Neuronal stem cell (in vitro differentiated cells): ENCODE results near the gene THSD4.

ENCODE experiments used
- DNase-seq: peaks from one replicate; pipeline ENCODE4 v3.0.0-alpha.2; 2013; ENCODE audit warnings: low spot score
- H2AFZ ChIP-seq: one replicate; pipeline ENCODE4 v1.6.1; 2013; ENCODE audit warnings: mild to moderate bottlenecking, low read length, inconsistent platforms
- H2AK5ac ChIP-seq: 2 replicates; pipeline ENCODE4 v1.6.1; 2013; ENCODE audit warnings: low read depth, mild to moderate bottlenecking, inconsistent platforms, low read length, moderate library complexity, mixed read lengths
- H2BK120ac ChIP-seq: 2 replicates; pipeline ENCODE4 v1.6.1; 2013; ENCODE audit warnings: low read depth, mild to moderate bottlenecking, inconsistent platforms, low read length, moderate library complexity, mixed read lengths
- H2BK12ac ChIP-seq: one replicate; pipeline ENCODE4 v1.6.1; 2013; ENCODE audit warnings: low read length, inconsistent platforms
- H2BK15ac ChIP-seq: 2 replicates; pipeline ENCODE4 v1.6.1; 2013; ENCODE audit warnings: mild to moderate bottlenecking, low read length, inconsistent platforms, mixed read lengths
- H2BK5ac ChIP-seq: one replicate; pipeline ENCODE4 v1.6.1; 2013; ENCODE audit warnings: inconsistent platforms, mild to moderate bottlenecking, low read length, moderate library complexity
- H3K14ac ChIP-seq: one replicate; pipeline ENCODE4 v1.6.1; 2013; ENCODE audit warnings: low read length, inconsistent platforms
- H3K18ac ChIP-seq: 2 replicates; pipeline ENCODE4 v1.6.1; 2013; ENCODE audit warnings: low read length, inconsistent platforms
- H3K23ac ChIP-seq: 2 replicates; pipeline ENCODE4 v1.6.1; 2013; ENCODE audit warnings: low read depth, mild to moderate bottlenecking, mixed read lengths, low read length, inconsistent platforms; ENCODE audit not compliant: poor library complexity
- H3K27ac ChIP-seq: replicated peaks from 3 replicates; pipeline ENCODE4 v1.5.1; 2013; ENCODE audit warnings: low read length, inconsistent platforms
- H3K27me3 ChIP-seq, 3 experiments: 2 replicates each; pipeline ENCODE4 v1.6.1; 2013; ENCODE audit warnings: low read length in 3 of 3, mild to moderate bottlenecking in 2 of 3, inconsistent platforms in 1 of 3, low read depth in 1 of 3, mixed read lengths in 1 of 3, moderate library complexity in 1 of 3; ENCODE audit not compliant: control insufficient read depth in 3 of 3, insufficient read depth in 3 of 3
- H3K36me3 ChIP-seq, 2 donors: replicated peaks in 1 of 2; 2 replicates each; pipeline ENCODE4 v1.6.1; 2013; ENCODE audit warnings: low read length in 2 of 2; ENCODE audit not compliant: control insufficient read depth in 2 of 2, insufficient read depth in 2 of 2
- H3K4ac ChIP-seq: 2 replicates; pipeline ENCODE4 v1.6.1; 2013; ENCODE audit warnings: inconsistent platforms, mild to moderate bottlenecking, low read length, moderate library complexity
- H3K4me1 ChIP-seq, 2 donors: 1 replicate in 1 of 2; 2 replicates in 1 of 2; pipeline ENCODE4 v1.6.1; 2013; ENCODE audit warnings: low read length in 2 of 2, low read depth in 1 of 2; ENCODE audit not compliant: control insufficient read depth in 2 of 2, insufficient read depth in 1 of 2
- H3K4me2 ChIP-seq: one replicate; pipeline ENCODE4 v1.6.1; 2013; ENCODE audit warnings: mild to moderate bottlenecking, low read length, inconsistent platforms; ENCODE audit not compliant: insufficient read depth, poor library complexity, severe bottlenecking
- H3K4me3 ChIP-seq, 2 donors: 2 replicates each; pipeline ENCODE4 v1.5.1; 2013; ENCODE audit warnings: low read length in 2 of 2, mild to moderate bottlenecking in 2 of 2, inconsistent platforms in 1 of 2, moderate library complexity in 1 of 2
- H3K79me1 ChIP-seq: one replicate; pipeline ENCODE4 v1.6.1; 2013; ENCODE audit warnings: low read depth, mild to moderate bottlenecking, inconsistent platforms, low read length, moderate library complexity
- H3K9ac ChIP-seq: one replicate; pipeline ENCODE4 v1.6.1; 2013; ENCODE audit warnings: mild to moderate bottlenecking, low read depth, low read length, inconsistent platforms; ENCODE audit not compliant: poor library complexity
- H3K9me3 ChIP-seq, 2 donors: replicated peaks in 1 of 2; 2 replicates each; pipeline versions ENCODE3 to v1.6.1; 2013; ENCODE audit warnings: low read length in 2 of 2, mild to moderate bottlenecking in 2 of 2, inconsistent platforms in 1 of 2, low read depth in 1 of 2, mixed read lengths in 1 of 2, moderate library complexity in 1 of 2; ENCODE audit not compliant: control insufficient read depth in 2 of 2, insufficient read depth in 1 of 2
- H4K8ac ChIP-seq: one replicate; pipeline ENCODE4 v1.6.1; 2013; ENCODE audit warnings: low read depth, mild to moderate bottlenecking, inconsistent platforms, low read length, moderate library complexity
- H4K91ac ChIP-seq: one replicate; pipeline ENCODE4 v1.6.1; 2013; ENCODE audit warnings: low read length, low read depth, mild to moderate bottlenecking, inconsistent platforms; ENCODE audit not compliant: poor library complexity
- WGBS, 2 donors: extraction: QIAGEN DNeasy Blood & Tissue Kit; methylation state at CpG; one replicate each; pipeline ENCODE4 v1.1.7; 2013; ENCODE audit warnings: missing lambda C conversion rate in 2 of 2, mixed read lengths in 1 of 2; ENCODE audit not compliant: insufficient read length in 2 of 2, insufficient replicate concordance in 1 of 2; ENCODE audit errors: extremely low coverage in 2 of 2; 5-methylcytosine and 5-hydroxymethylcytosine counted together

THSD4 gene

GRCh38 chr15:71683411-71684274 lies 568.4 kb downstream of the THSD4 start:
- Histone ChIP-seq H2BK120ac (no peak overlapping the region), H2BK12ac (no peak overlapping the region), H3K9ac (no peak overlapping the region), H2AK5ac (no peak overlapping the region), H3K9me3 (no peaks in the 10 kb centered on the region), H3K27ac (no peak overlapping the region), H2BK15ac (no peak overlapping the region), H3K27me3 (peaks cover 0 to 2% (median 0%) of the 10 kb centered on the region in 3 experiments), H3K18ac (no peak overlapping the region), H3K4ac (no peak overlapping the region), H3K4me3 (no peak overlapping the region), H4K8ac (no peak overlapping the region), H4K91ac (no peak overlapping the region), H3K4me1 (no peaks in the 10 kb centered on the region), H3K4me2 (no peak overlapping the region), H3K23ac (no peak overlapping the region), H3K79me1 (no peaks in the 10 kb centered on the region), H3K14ac (no peak overlapping the region), H2BK5ac (no peak overlapping the region), H3K36me3 (no peaks in the 10 kb centered on the region), H2AFZ (no peak overlapping the region)
- WGBS, 2 donors, result no CpG with 5 or more reads among the region's 9 CpGs
- no peak for DNase-seq

- H3K14ac ChIP-seq, result no peak overlapping the region
- no peak overlapping the region for H4K91ac ChIP-seq
- H3K9me3 ChIP-seq, result no peaks in the 10 kb centered on the region
- peaks cover 0 to 2% (median 0%) of the 10 kb centered on the region in 3 experiments for H3K27me3 ChIP-seq
- DNase-seq, result no peak
- no peak overlapping the region for H3K27ac ChIP-seq
- H3K4me2 ChIP-seq, result no peak overlapping the region
- no peak overlapping the region for H3K9ac ChIP-seq
- no peak overlapping the region for H4K8ac ChIP-seq
- H3K79me1 ChIP-seq, result no peaks in the 10 kb centered on the region
- H3K4ac ChIP-seq, result no peak overlapping the region
- H3K4me1 ChIP-seq, result no peaks in the 10 kb centered on the region
- no peak overlapping the region for H3K23ac ChIP-seq
- H3K4me3 ChIP-seq, result no peak overlapping the region
- H2BK5ac ChIP-seq, result no peak overlapping the region
- no peaks in the 10 kb centered on the region for H3K36me3 ChIP-seq
- H2BK12ac ChIP-seq, result no peak overlapping the region
- no peak overlapping the region for H3K18ac ChIP-seq
- no peak overlapping the region for H2AK5ac ChIP-seq
- H2BK120ac ChIP-seq, result no peak overlapping the region
- H2BK15ac ChIP-seq, result no peak overlapping the region
- H2AFZ ChIP-seq, result no peak overlapping the region
Measured at GRCh38 chr15:71685420-71685993, 570.2 kb downstream of the THSD4 start.

GRCh38 chr15:71686221-71687050 lies 571.2 kb downstream of the THSD4 start:
- H2AK5ac ChIP-seq, result no peak overlapping the region
- no peak overlapping the region for H3K27ac ChIP-seq
- H4K91ac ChIP-seq, result no peak overlapping the region
- no peak overlapping the region for H3K18ac ChIP-seq
- H3K9me3 ChIP-seq, result no peaks in the 10 kb centered on the region
- H2BK120ac ChIP-seq, result no peak overlapping the region
- no peaks in the 10 kb centered on the region for H3K36me3 ChIP-seq
- H3K9ac ChIP-seq, result no peak overlapping the region
- no peak overlapping the region for H3K4me2 ChIP-seq
- H3K23ac ChIP-seq, result no peak overlapping the region
- no peak overlapping the region for H3K14ac ChIP-seq
- no peak overlapping the region for H2BK12ac ChIP-seq
- no peaks in the 10 kb centered on the region for H3K4me1 ChIP-seq
- DNase-seq, result no peak
- H4K8ac ChIP-seq, result no peak overlapping the region
- no peak overlapping the region for H2BK15ac ChIP-seq
- H3K79me1 ChIP-seq, result no peaks in the 10 kb centered on the region
- no CpG with 5 or more reads among the region's 4 CpGs for WGBS, 2 donors
- H2AFZ ChIP-seq, result no peak overlapping the region
- no peak overlapping the region for H3K4me3 ChIP-seq
- H3K4ac ChIP-seq, result no peak overlapping the region
- H3K27me3 ChIP-seq, result peaks cover 0 to 2% (median 0%) of the 10 kb centered on the region in 3 experiments
- no peak overlapping the region for H2BK5ac ChIP-seq
